Gastrocnemius medialis (tissue), 4 donors: Measurements from ENCODE around the gene IFT122. TPM values are rescaled to one million over a fixed set of nuclear protein-coding genes. Genes with fewer than 3 reads are reported as not detected.

Experiments
- ATAC-seq, 2 donors: fragments of 150-250 bp; one replicate each; pipeline ENCODE4 v1.9.1; 2016
- DNase-seq, 2 donors: peaks; one replicate each; pipeline ENCODE4 v3.0.0-alpha.2; 2019
- H3K27ac ChIP-seq, 4 donors: fragments of 200-600 bp; sonication (generic); 1 replicate in 1 of 4; 2 replicates in 3 of 4; pipeline ENCODE4 v1.5.1; 2016 to 2018; ENCODE audit warnings: mild to moderate bottlenecking in 2 of 4, moderate library complexity in 1 of 4
- H3K27me3 ChIP-seq, 3 donors: fragments of 200-600 bp; sonication (generic) in 2 of 3; 1 replicate in 1 of 3; 2 replicates in 2 of 3; pipeline versions ENCODE4 v1.5.1 to v1.6.0; 2016 to 2019; ENCODE audit warnings: mild to moderate bottlenecking in 1 of 3, moderate library complexity in 1 of 3
- H3K36me3 ChIP-seq, 2 donors: fragments of 200-600 bp; sonication (generic) in 1 of 2; one replicate each; pipeline ENCODE4 v1.5.1; 2017 to 2018
- H3K4me1 ChIP-seq, 2 donors: fragments of 200-600 bp; sonication (generic) in 1 of 2; one replicate each; pipeline ENCODE4 v1.5.1; 2016 to 2017; ENCODE audit warnings: mild to moderate bottlenecking in 2 of 2
- H3K4me3 ChIP-seq, 4 donors: fragments of 200-600 bp; sonication (generic) in 3 of 4; 1 replicate in 1 of 4; 2 replicates in 3 of 4; pipeline ENCODE4 v1.5.1; 2016 to 2019; ENCODE audit warnings: mild to moderate bottlenecking in 2 of 4
- H3K9me3 ChIP-seq, 3 donors: fragments of 200-600 bp; sonication (generic) in 2 of 3; 1 replicate in 1 of 3; 2 replicates in 2 of 3; pipeline ENCODE4 v1.5.1; 2016 to 2019
- CTCF ChIP-seq, 5 experiments: fragments of 450-650 bp in 3 of 5; fragments of 200-600 bp in 2 of 5; sonication (generic) in 2 of 5; IDR thresholded peaks in 4 of 5; conservative IDR thresholded peaks in 1 of 5; 1 replicate in 4 of 5; 2 replicates in 1 of 5; pipeline ENCODE4 v1.5.1; 2016 to 2019; ENCODE audit warnings: antibody characterized with exemption in 5 of 5, mild to moderate bottlenecking in 3 of 5, moderate library complexity in 3 of 5
- POLR2A ChIP-seq, 2 donors: fragments of 450-650 bp; IDR thresholded peaks; one replicate each; pipeline ENCODE4 v1.6.1; 2017; ENCODE audit warnings: antibody characterized with exemption in 2 of 2, mild to moderate bottlenecking in 2 of 2, moderate library complexity in 2 of 2
- in situ Hi-C, 4 donors: fragments of 200-750 bp; cut with MboI; loops; one replicate each; pipeline versions ENCODE4 v1.15.0 to v1.8.0; 2017; ENCODE audit warnings: low sequenced_read_pairs in 4 of 4
- intact Hi-C: fragments of 100-400 bp; cut with DNase I; formaldehyde crosslinking; loops from one replicate; pipeline ENCODE4 v1.15.1; 2023; ENCODE audit warnings: low total_unique reads
- total RNA-seq, 4 donors: library from RNA; depleted of rRNA; stranded (reverse); fragments of >200 nt; gene quantifications; one replicate each; pipeline versions ENCODE4 v1.1.0 to v1.2.3, GENCODE V29; 2016

IFT122 gene
- total RNA-seq, 4 donors from 2014 or later, result 4.6 to 16.4 (median 5.9) TPM

- Histone ChIP-seq H3K27ac (no peak overlapping the region), H3K27me3 (no peaks in the 10 kb centered on the region), H3K36me3 (no peaks in the 10 kb centered on the region), H3K4me3 (no peak overlapping the region), H3K9me3 (no peaks in the 10 kb centered on the region), H3K4me1 (peaks cover 7 to 11% of the 10 kb centered on the region in 2 donors)
- no peak for DNase-seq
- ATAC-seq, result no peak
- intact Hi-C loops (no loop called here), in situ Hi-C loops (no loop called here)
- TF ChIP-seq CTCF (IDR thresholded peaks at IDR 0.05 in 4 of 5, conservative IDR thresholded peaks at IDR 0.05 in 1 of 5) (no peak), POLR2A (IDR thresholded peaks at IDR 0.05) (no peak)
Measured at GRCh38 chr3:129424185-129424841, 15.7 kb upstream of the IFT122 start.

GRCh38 chr3:129425213-129425612 lies 14.8 kb upstream of the IFT122 start:
- no peak overlapping the region for H3K27ac ChIP-seq
- H3K4me3 ChIP-seq, result no peak overlapping the region
- TF ChIP-seq CTCF (IDR thresholded peaks at IDR 0.05 in 4 of 5, conservative IDR thresholded peaks at IDR 0.05 in 1 of 5), result no peak
- no peak for TF ChIP-seq POLR2A (IDR thresholded peaks at IDR 0.05)
- ATAC-seq (no peak), DNase-seq (no peak)
- no peaks in the 10 kb centered on the region for H3K36me3 ChIP-seq
- peaks cover 7 to 11% of the 10 kb centered on the region in 2 donors for H3K4me1 ChIP-seq
- in situ Hi-C loops, result no loop called here
- H3K9me3 ChIP-seq, result no peaks in the 10 kb centered on the region
- intact Hi-C loops, result no loop called here
- no peaks in the 10 kb centered on the region for H3K27me3 ChIP-seq

GRCh38 chr3:129425619-129426018 lies 14.4 kb upstream of the IFT122 start:
- H3K36me3 ChIP-seq, result peaks cover 0 to 4% of the 10 kb centered on the region in 2 donors
- no peaks in the 10 kb centered on the region for H3K27me3 ChIP-seq
- no peaks in the 10 kb centered on the region for H3K9me3 ChIP-seq
- H3K27ac ChIP-seq, result no peak overlapping the region
- TF ChIP-seq POLR2A (IDR thresholded peaks at IDR 0.05), result no peak
- TF ChIP-seq CTCF (IDR thresholded peaks at IDR 0.05 in 4 of 5, conservative IDR thresholded peaks at IDR 0.05 in 1 of 5), result no peak
- intact Hi-C loops (no loop called here), in situ Hi-C loops (no loop called here)
- H3K4me1 ChIP-seq, result peaks cover 7 to 11% of the 10 kb centered on the region in 2 donors
- ATAC-seq (no peak), DNase-seq (no peak)
- no peak overlapping the region for H3K4me3 ChIP-seq

GRCh38 chr3:129428007-129428375 lies 12.0 kb upstream of the IFT122 start:
- no peak for TF ChIP-seq CTCF (IDR thresholded peaks at IDR 0.05 in 4 of 5, conservative IDR thresholded peaks at IDR 0.05 in 1 of 5)
- no peak for TF ChIP-seq POLR2A (IDR thresholded peaks at IDR 0.05)
- no peak for ATAC-seq
- Histone ChIP-seq H3K4me3 (peak overlapping the region; percentile 44 to 76 (median 66)), H3K4me1 (peaks cover 7 to 11% of the 10 kb centered on the region in 2 donors), H3K36me3 (peaks cover 0 to 26% of the 10 kb centered on the region in 2 donors), H3K27ac (no peak overlapping the region), H3K9me3 (no peaks in the 10 kb centered on the region), H3K27me3 (no peaks in the 10 kb centered on the region)
- in situ Hi-C loops (no loop called here), intact Hi-C loops (loop anchor here (1.0 to 2.0 kb wide), 2 partner anchors 11 to 29 kb away; partner anchors contain the start of gene MBD4)
- DNase-seq, result no peak
